ENCODE measurements around the gene MDFIC.

The MDFIC gene

GRCh38 chr7:114919587-114919986 lies 2.3 kb upstream of the MDFIC start:
- peak overlapping the region; percentile 40 to 60 for H3K4me3 Mint-ChIP-seq
- no peak for ATAC-seq
- H3K27ac Mint-ChIP-seq = peak overlapping the region; percentile 70 to 93
- H3K9me3 Mint-ChIP-seq = peaks cover 0 to 1% of the 10 kb centered on the region in 2 donors
- no peaks in the 10 kb centered on the region for H3K27me3 Mint-ChIP-seq
- peaks cover 64% of the 10 kb centered on the region for H3K4me1 Mint-ChIP-seq
- DNase-seq = no peak

- Mint-ChIP-seq H3K4me3 (peak overlapping the region; percentile 88 to 89), H3K27me3 (no peaks in the 10 kb centered on the region), H3K9me3 (no peaks in the 10 kb centered on the region), H3K27ac (peak overlapping the region; percentile 93 to 96), H3K4me1 (peaks cover 69% of the 10 kb centered on the region)
- ATAC-seq (no peak), DNase-seq (no peak)
Observed at GRCh38 chr7:114921631-114922025, 266 bp upstream of the MDFIC start.

GRCh38 chr7:114922652-114923402 lies 933 bp downstream of the MDFIC start:
- H3K4me3 Mint-ChIP-seq = peak overlapping the region; percentile 89 to 97
- peak; percentile 68 for ATAC-seq
- peaks cover 64% of the 10 kb centered on the region for H3K4me1 Mint-ChIP-seq
- H3K27me3 Mint-ChIP-seq = no peaks in the 10 kb centered on the region
- peak; percentile 57 to 58 for DNase-seq
- no peaks in the 10 kb centered on the region for H3K9me3 Mint-ChIP-seq
- H3K27ac Mint-ChIP-seq = peak overlapping the region; percentile 96 to 98

GRCh38 chr7:114923403-114923713 lies 1.5 kb downstream of the MDFIC start:
- peak overlapping the region; percentile 89 to 97 for H3K4me3 Mint-ChIP-seq
- no peak for ATAC-seq
- no peaks in the 10 kb centered on the region for H3K27me3 Mint-ChIP-seq
- H3K9me3 Mint-ChIP-seq = no peaks in the 10 kb centered on the region
- H3K4me1 Mint-ChIP-seq = peaks cover 60% of the 10 kb centered on the region
- no peak for DNase-seq
- H3K27ac Mint-ChIP-seq = peak overlapping the region; percentile 90 to 95

- Mint-ChIP-seq H3K4me1 (peaks cover 51% of the 10 kb centered on the region), H3K9me3 (no peaks in the 10 kb centered on the region), H3K27ac (peak overlapping the region; percentile 12 to 90), H3K27me3 (no peaks in the 10 kb centered on the region), H3K4me3 (peak overlapping the region; percentile 89 to 97)
- no peak for ATAC-seq
- DNase-seq = no peak
Observed at GRCh38 chr7:114924038-114924712, 2.3 kb downstream of the MDFIC start.

- peaks cover 40% of the 10 kb centered on the region for H3K4me1 Mint-ChIP-seq
- no peak for ATAC-seq
Observed at GRCh38 chr7:114925434-114925833, 3.5 kb downstream of the MDFIC start.

GRCh38 chr7:114928060-114928459 lies 6.2 kb downstream of the MDFIC start:
- ATAC-seq = no peak
- H3K4me1 Mint-ChIP-seq = peaks cover 44% of the 10 kb centered on the region

More at GRCh38 chr7:114925434-114925833, 3.5 kb downstream of the MDFIC start:
- Mint-ChIP-seq H3K9me3 (no peaks in the 10 kb centered on the region), H3K27ac (no peak overlapping the region), H3K27me3 (no peaks in the 10 kb centered on the region), H3K4me3 (peak overlapping the region; percentile 77 to 83)
- DNase-seq = no peak

GRCh38 chr7:114929570-114929969 lies 7.7 kb downstream of the MDFIC start:
- Mint-ChIP-seq H3K4me3 (no peak overlapping the region), H3K9me3 (no peaks in the 10 kb centered on the region), H3K27me3 (no peaks in the 10 kb centered on the region), H3K27ac (no peak overlapping the region), H3K4me1 (peaks cover 59% of the 10 kb centered on the region)
- ATAC-seq (no peak), DNase-seq (no peak)

More at GRCh38 chr7:114928060-114928459, 6.2 kb downstream of the MDFIC start:
- no peaks in the 10 kb centered on the region for H3K9me3 Mint-ChIP-seq
- H3K4me3 Mint-ChIP-seq = no peak overlapping the region
- H3K27ac Mint-ChIP-seq = peak overlapping the region; percentile 6 to 38
- H3K27me3 Mint-ChIP-seq = no peaks in the 10 kb centered on the region
- no peak for DNase-seq

- Mint-ChIP-seq H3K9me3 (no peaks in the 10 kb centered on the region), H3K4me3 (no peak overlapping the region), H3K4me1 (peaks cover 62% of the 10 kb centered on the region), H3K27ac (no peak overlapping the region), H3K27me3 (no peaks in the 10 kb centered on the region)
- DNase-seq (no peak), ATAC-seq (no peak)
Observed at GRCh38 chr7:114930107-114930661, 8.3 kb downstream of the MDFIC start.

GRCh38 chr7:114930829-114931655 lies 9.1 kb downstream of the MDFIC start:
- DNase-seq (no peak), ATAC-seq (peak; percentile 65)
- Mint-ChIP-seq H3K9me3 (no peaks in the 10 kb centered on the region), H3K27me3 (no peaks in the 10 kb centered on the region), H3K4me1 (peaks cover 61% of the 10 kb centered on the region), H3K27ac (peak overlapping the region; percentile 90 to 97), H3K4me3 (peak overlapping the region in 1 of 2 donors; percentile 72)

GRCh38 chr7:114931656-114932011 lies 9.7 kb downstream of the MDFIC start:
- H3K4me3 Mint-ChIP-seq = peak overlapping the region in 1 of 2 donors; percentile 72
- peaks cover 61% of the 10 kb centered on the region for H3K4me1 Mint-ChIP-seq
- ATAC-seq = peak; percentile 93
- no peaks in the 10 kb centered on the region for H3K9me3 Mint-ChIP-seq
- H3K27ac Mint-ChIP-seq = peak overlapping the region; percentile 90 to 97
- no peaks in the 10 kb centered on the region for H3K27me3 Mint-ChIP-seq
- DNase-seq = peak; percentile 47 to 50

GRCh38 chr7:114932991-114933390 lies 11.1 kb downstream of the MDFIC start:
- peak overlapping the region in 1 of 2 donors; percentile 11 for H3K4me3 Mint-ChIP-seq
- DNase-seq (no peak), ATAC-seq (no peak)
- H3K27me3 Mint-ChIP-seq = no peaks in the 10 kb centered on the region
- H3K9me3 Mint-ChIP-seq = no peaks in the 10 kb centered on the region
- peaks cover 56% of the 10 kb centered on the region for H3K4me1 Mint-ChIP-seq
- H3K27ac Mint-ChIP-seq = peak overlapping the region in 1 of 2 donors; percentile 72

- DNase-seq (no peak), ATAC-seq (no peak)
- Mint-ChIP-seq H3K4me1 (peaks cover 56% of the 10 kb centered on the region), H3K9me3 (no peaks in the 10 kb centered on the region), H3K27ac (no peak overlapping the region), H3K4me3 (no peak overlapping the region), H3K27me3 (no peaks in the 10 kb centered on the region)
Observed at GRCh38 chr7:114933658-114934057, 11.8 kb downstream of the MDFIC start.

- H3K4me3 Mint-ChIP-seq = no peak overlapping the region
- H3K27ac Mint-ChIP-seq = no peak overlapping the region
- H3K4me1 Mint-ChIP-seq = peaks cover 56% of the 10 kb centered on the region
- DNase-seq (no peak), ATAC-seq (no peak)
- no peaks in the 10 kb centered on the region for H3K9me3 Mint-ChIP-seq
- H3K27me3 Mint-ChIP-seq = no peaks in the 10 kb centered on the region
Observed at GRCh38 chr7:114934086-114934485, 12.2 kb downstream of the MDFIC start.

GRCh38 chr7:114934713-114935112 lies 12.8 kb downstream of the MDFIC start:
- Mint-ChIP-seq H3K27ac (no peak overlapping the region), H3K9me3 (no peaks in the 10 kb centered on the region), H3K27me3 (no peaks in the 10 kb centered on the region), H3K4me1 (peaks cover 56% of the 10 kb centered on the region), H3K4me3 (no peak overlapping the region)
- DNase-seq (no peak), ATAC-seq (no peak)

Data from stimulated activated naive CD8-positive, alpha-beta T cell treated with anti-CD3 and anti-CD28 coated beads, Interleukin-15, amount 100 ng/mL, for 72 hours (primary cell).